NCI-H2196 treated with DMSO at 0.1 percent for 48 hours (cell line): ENCODE measurements around the gene RHOU.

Source experiments
- DNase-seq: peaks from one replicate; lab custom pipeline; 2025; ENCODE audit not compliant: unreplicated experiment; lab: John Stamatoyannopoulos, UW

RHOU gene

GRCh38 chr1:228736844-228737445 is 1.7 kb downstream of the RHOU start:
- DNase-seq: no peak

- no peak for DNase-seq
Measured at GRCh38 chr1:228737601-228738041, 2.3 kb downstream of the RHOU start.

DNA sequence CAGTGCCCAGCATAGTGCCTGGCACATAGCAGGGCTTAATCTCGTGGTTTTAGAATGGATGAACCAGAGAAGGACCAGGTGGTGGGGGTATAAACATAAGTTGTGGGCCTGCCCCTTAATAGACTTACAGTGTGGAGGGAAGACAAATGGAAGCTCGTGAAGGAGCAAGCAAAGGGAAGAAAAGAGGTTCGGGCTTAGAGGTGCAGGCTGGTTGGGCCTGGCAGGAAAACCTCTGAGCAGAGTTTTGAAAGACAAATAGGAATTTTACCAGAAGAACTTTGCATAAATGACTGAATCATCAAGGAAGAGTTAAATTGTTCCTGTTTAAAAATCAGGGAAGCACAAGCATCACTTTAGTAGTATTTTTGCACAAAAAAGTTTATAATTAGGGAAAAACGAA is 4.5 kb downstream of the RHOU start:
- DNase-seq: no peak

DNA sequence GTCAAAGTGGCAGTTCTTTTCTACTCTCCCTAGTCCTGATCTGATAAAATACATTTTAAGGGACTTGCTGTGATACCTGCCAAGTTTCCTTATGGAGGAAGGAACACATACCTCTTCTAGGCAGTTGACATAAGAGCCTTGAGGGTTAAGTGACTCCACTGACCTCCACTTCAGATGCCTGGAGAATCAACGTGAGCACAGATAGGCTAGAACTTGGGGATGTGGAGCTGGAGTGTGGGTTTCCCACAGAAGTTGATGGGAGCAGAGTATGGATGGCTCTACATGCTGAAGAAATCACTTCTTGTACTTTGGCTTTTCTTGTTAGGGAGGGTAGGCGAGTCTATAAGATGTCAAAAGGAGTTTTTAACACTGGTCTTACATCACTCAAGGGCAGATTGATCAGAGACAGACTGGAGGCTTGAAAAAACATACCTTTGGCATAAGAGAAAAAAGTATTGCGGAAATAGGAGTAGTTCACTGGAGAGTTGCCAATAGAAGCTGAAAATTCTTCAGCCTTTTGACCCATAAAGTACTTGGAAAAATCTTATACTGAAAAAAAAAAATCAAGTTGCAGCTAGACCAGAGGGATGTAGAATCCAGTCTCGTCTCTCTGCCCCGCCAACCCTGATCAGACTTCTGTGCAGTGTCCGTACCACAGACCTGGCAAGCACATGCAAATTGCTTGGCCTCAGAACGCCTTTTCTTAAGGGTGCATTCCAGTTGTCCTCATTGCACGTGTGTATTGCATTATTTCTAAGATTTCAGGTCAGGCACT is 5.5 kb downstream of the RHOU start:
- no peak for DNase-seq

GRCh38 chr1:228742281-228742860 is 7.1 kb downstream of the RHOU start:
- DNase-seq: no peak

- DNase-seq: no peak
Measured at GRCh38 chr1:228743405-228743804, 8.1 kb downstream of the RHOU start.

DNA sequence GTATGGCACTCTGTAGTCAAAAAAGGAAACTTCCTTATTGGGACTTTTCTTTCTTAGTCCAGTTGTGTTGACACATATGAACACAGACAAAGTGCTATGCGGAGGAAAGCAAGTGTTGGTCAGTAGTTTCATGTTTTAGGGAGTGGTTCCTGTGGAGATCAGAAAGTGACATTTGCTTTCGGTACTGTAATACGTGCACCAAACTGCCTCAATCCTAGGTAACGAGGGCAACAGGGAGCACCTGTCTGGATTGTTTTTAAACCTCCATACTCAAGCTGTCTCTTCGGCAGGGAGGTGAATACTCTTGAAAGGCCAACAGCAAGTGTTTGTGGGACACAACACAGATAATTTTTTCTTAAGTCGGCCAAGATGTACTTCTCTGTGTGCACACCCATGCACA is 9.1 kb downstream of the RHOU start:
- no peak for DNase-seq

DNA sequence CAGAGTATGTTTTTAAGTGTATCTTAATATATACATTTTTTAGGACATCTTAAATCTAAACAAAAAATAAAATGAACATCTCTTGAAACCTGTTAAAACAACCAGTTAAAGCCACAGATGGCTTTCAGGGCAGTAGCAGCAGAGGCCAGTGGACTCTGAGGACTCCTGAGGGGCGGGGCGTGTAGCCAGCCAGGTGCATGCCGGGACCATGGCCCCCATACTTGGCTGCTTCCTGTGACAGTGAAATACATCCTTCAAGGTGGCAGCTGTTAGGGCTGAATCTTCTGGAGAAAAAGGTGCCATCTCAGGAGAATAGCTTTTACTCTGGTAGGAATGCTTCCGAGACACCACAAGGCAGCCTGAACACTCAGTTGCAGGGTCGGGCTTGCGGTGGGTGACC is 9.6 kb downstream of the RHOU start:
- DNase-seq: no peak

GRCh38 chr1:228745497-228745896 is 10.2 kb downstream of the RHOU start:
- no peak for DNase-seq

- no peak for DNase-seq
Measured at GRCh38 chr1:228747301-228747935, 12.1 kb downstream of the RHOU start.

DNA sequence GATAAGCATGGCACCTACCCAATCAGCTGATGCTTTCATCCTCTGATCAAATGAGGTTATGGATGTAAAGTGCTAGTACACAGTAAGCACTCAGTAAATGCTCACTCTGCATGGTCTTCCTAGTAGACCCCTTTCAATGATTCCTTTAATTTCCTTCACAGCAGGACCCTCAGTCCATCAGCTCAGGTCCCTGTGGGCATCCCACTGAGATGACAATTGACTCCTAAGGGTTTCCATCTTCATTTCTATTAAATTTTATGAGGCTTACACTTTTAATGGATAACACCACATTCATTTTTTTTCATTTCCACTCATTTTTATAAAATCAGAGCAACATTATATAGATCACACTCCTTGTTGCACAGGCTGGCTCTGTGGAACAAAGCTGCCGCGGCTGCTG is 12.8 kb downstream of the RHOU start:
- DNase-seq: no peak

GRCh38 chr1:228748431-228748830 is 13.2 kb downstream of the RHOU start:
- no peak for DNase-seq

DNA sequence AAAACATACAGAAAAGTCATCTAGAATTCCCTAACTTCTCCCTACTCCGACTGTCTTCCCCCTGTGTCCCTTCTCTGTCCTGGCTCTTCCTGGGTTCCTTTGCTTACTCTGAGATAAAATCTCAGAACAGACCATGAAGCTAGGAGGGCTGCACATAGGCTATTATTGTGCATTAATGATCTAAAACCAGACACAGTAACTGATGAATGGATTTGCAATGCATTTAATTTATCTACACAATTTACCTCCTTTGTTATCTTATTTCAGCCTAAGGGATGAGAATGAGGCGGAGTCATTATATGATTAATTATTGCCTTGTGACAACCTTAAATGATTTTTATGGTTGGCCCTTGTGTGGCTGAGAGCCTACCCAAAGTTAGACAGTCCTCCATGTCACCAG is 14.5 kb downstream of the RHOU start:
- no peak for DNase-seq

DNA sequence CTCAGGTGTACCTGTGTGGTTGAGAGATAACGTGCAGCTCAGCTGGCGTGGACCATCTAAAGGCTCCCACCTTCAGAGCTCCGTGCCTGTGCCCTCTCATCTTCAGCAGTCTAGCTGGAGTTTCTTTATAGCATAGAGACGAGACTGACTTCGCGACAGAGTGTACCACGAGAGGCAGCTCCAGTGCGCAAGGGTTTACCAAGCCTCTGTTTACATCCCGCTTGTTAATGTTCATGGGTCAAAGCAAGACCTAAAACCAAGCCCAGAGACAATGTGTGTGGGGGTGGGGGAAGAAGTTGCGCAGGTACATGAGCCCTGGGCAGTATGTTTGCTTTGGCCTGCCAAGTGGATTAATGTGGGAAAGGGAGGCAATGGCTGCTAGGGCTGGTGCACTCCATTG is 15.6 kb downstream of the RHOU start:
- DNase-seq: no peak

DNA sequence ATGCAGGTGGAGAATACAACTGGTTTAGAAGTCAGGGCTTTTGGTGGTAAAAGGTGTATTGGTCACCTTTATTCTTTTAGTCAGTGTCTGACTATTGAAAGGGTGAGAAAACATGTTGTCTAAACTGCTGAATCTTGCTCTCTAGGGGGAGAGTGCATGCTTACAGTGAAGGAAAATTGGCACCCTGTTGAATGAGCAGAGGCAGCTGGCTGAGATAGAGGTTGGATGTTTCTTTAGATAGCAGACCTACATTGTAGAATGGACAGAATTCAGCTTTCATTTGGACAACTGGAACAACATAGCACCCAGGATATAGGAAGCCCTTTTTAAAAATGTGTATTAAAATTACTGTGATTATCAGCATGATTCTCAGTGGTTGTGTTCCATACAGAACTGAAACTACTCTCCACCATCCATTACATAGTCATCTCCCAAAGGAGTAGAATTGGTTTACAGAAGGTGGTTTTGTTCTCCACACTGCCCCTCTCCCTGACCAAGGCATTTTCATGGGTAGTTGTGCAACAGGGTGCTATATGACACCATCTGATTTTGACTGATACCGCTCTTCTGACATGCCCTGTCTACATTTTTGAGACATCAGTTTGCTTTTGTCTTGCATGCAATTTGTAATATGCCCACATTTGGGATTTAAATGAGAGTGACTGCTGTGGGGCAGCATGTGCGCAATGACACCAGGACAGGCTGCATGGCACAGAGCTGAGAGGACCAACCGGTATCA is 16.2 kb downstream of the RHOU start:
- no peak for DNase-seq

DNA sequence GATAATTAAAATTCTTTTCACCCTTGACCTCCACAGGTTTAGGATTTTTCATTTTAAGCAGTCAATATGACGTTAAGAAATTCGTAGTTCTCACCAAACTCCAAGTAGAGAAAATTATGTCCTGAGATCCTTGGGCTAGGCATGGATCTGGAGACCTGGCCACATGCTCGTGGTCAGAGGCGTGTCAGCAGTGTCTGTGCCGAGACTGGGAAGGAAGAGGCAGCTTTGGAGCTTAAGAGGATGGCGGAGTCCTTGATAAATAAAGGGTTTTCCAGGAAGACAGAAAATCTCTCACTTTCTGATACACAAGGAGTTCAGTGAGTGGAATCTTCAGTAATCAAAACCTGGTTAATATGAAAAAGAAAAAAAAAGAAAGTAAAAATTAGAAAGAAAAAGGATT is 17.0 kb downstream of the RHOU start:
- DNase-seq: no peak

GRCh38 chr1:228752675-228753265 is 17.5 kb downstream of the RHOU start:
- DNase-seq: no peak

- no peak for DNase-seq
Measured at GRCh38 chr1:228753287-228753686, 18.0 kb downstream of the RHOU start.

- DNase-seq: no peak
Measured at GRCh38 chr1:228753786-228754360, 18.6 kb downstream of the RHOU start.

- DNase-seq: no peak
Measured at GRCh38 chr1:228754646-228755268, 19.5 kb downstream of the RHOU start.
